ENCODE data around the gene AGBL4.

AGBL4 gene

DNA sequence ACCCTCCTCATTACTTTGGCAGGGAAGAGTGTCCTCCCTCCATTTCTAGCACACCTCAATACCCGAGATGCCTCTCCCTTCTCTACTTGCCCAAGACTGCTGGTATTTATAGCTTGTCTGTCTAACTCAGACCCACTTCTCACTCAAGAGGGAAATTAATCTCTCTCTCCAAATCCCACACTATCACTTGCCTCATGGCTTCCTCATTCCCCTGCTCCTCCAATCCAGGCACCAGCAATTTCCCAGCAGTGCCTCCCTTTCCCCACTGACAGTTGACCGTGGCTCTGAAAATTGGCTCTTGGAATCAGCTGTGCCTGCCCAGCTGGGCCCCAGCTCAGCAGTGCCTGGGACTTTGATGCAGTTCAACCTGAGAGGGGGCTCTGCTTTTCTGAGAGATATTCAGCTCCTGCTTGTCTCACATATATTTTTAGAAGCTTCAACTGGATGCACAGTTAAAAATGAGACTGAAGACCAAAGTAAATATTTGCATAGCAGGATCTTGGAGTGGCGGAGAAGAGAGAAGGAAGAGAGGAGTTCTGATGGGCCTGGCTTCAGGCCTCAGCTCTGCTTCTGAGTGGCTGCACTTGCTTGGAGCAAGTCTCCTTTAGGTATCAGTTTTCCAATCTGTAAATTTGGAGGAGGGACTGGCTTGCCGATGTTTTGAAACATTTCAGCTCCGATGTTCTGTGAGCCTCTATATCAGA lies 1470.7 kb downstream of the AGBL4 start:
- POLR2A ChIA-PET, result no interaction called here
- H3K4me3 ChIP-seq (ENCODE audit: low read depth, low read length), result no peak overlapping the region
- H3K9me3 ChIP-seq (ENCODE audit: control insufficient read depth, insufficient read depth, low read depth, low read length), result no peaks in the 10 kb centered on the region
- CTCF ChIA-PET, result interaction anchor here (0.5 to 1.3 kb wide), 2 partner anchors 141 to 265 kb away, joined by 3 to 4 read pairs; no protein-coding TSS in a partner anchor
- H3K27ac ChIP-seq (ENCODE audit: extremely low read depth, low read depth, low read length), result no peak overlapping the region
- H3K36me3 ChIP-seq (ENCODE audit: control insufficient read depth in 2 of 2, insufficient read depth in 1 of 2, low read length in 2 of 2), result no peaks in the 10 kb centered on the region
- TF ChIP-seq ZNF830 (tag by site-specific recombination; IDR thresholded peaks at IDR 0.05; ENCODE audit: low read depth), result no peak
- H3K4me1 ChIP-seq (ENCODE audit: control insufficient read depth, insufficient read depth, low read length), result no peaks in the 10 kb centered on the region

DNA sequence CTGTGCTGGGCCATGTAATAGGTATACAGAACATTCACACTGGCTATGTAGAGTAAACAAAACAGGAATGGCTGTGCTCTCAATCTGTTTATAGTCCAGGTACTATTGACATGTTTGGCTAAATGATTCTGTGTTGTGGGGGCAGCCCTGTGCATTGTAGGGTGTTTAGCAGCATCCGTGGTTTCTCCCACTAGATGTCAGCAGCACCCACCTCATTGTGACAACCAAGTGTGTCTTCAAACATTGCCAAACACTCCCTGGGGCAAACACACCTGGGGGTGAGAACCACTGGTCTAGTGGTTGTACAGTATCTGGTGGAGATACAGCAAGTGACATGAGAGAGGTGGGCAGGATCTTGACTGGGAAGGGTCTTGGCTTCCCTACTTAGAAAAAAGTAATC lies 1471.3 kb downstream of the AGBL4 start:
- POLR2A ChIA-PET, result no interaction called here
- Histone ChIP-seq H3K4me1 (ENCODE audit: control insufficient read depth, insufficient read depth, low read length) (no peaks in the 10 kb centered on the region), H3K4me3 (ENCODE audit: low read depth, low read length) (no peak overlapping the region), H3K27ac (ENCODE audit: extremely low read depth, low read depth, low read length) (no peak overlapping the region), H3K36me3 (ENCODE audit: control insufficient read depth in 2 of 2, insufficient read depth in 1 of 2, low read length in 2 of 2) (no peaks in the 10 kb centered on the region), H3K9me3 (ENCODE audit: control insufficient read depth, insufficient read depth, low read depth, low read length) (no peaks in the 10 kb centered on the region)
- CTCF ChIA-PET, result interaction anchor here (1.3 kb wide), 1 partner anchor 265 kb away, joined by 4 read pairs; no protein-coding TSS in a partner anchor
- TF ChIP-seq, protein P1, sequence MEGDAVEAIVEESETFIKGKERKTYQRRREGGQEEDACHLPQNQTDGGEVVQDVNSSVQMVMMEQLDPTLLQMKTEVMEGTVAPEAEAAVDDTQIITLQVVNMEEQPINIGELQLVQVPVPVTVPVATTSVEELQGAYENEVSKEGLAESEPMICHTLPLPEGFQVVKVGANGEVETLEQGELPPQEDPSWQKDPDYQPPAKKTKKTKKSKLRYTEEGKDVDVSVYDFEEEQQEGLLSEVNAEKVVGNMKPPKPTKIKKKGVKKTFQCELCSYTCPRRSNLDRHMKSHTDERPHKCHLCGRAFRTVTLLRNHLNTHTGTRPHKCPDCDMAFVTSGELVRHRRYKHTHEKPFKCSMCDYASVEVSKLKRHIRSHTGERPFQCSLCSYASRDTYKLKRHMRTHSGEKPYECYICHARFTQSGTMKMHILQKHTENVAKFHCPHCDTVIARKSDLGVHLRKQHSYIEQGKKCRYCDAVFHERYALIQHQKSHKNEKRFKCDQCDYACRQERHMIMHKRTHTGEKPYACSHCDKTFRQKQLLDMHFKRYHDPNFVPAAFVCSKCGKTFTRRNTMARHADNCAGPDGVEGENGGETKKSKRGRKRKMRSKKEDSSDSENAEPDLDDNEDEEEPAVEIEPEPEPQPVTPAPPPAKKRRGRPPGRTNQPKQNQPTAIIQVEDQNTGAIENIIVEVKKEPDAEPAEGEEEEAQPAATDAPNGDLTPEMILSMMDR (tag by site-specific recombination; IDR thresholded peaks at IDR 0.05), result peak; percentile 52; the same call in 1 of the 2 replicates
- TF ChIP-seq, protein P2, sequence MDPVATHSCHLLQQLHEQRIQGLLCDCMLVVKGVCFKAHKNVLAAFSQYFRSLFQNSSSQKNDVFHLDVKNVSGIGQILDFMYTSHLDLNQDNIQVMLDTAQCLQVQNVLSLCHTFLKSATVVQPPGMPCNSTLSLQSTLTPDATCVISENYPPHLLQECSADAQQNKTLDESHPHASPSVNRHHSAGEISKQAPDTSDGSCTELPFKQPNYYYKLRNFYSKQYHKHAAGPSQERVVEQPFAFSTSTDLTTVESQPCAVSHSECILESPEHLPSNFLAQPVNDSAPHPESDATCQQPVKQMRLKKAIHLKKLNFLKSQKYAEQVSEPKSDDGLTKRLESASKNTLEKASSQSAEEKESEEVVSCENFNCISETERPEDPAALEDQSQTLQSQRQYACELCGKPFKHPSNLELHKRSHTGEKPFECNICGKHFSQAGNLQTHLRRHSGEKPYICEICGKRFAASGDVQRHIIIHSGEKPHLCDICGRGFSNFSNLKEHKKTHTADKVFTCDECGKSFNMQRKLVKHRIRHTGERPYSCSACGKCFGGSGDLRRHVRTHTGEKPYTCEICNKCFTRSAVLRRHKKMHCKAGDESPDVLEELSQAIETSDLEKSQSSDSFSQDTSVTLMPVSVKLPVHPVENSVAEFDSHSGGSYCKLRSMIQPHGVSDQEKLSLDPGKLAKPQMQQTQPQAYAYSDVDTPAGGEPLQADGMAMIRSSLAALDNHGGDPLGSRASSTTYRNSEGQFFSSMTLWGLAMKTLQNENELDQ (tag by site-specific recombination; IDR thresholded peaks at IDR 0.05; ENCODE audit: low read depth), result no peak
- no peak for TF ChIP-seq ZSCAN16 (tag by site-specific recombination; IDR thresholded peaks at IDR 0.05)
- no peak for TF ChIP-seq PATZ1 (tag by site-specific recombination; IDR thresholded peaks at IDR 0.05)
- peak; percentile 40; the same call in 1 of the 2 replicates for TF ChIP-seq GLIS1 (tag by site-specific recombination; IDR thresholded peaks at IDR 0.05)
- TF ChIP-seq KLF16 (tag by site-specific recombination; IDR thresholded peaks at IDR 0.05), result no peak
- no peak for TF ChIP-seq REPIN1 (tag by site-specific recombination; IDR thresholded peaks at IDR 0.05; ENCODE audit: low read depth)
- TF ChIP-seq, protein P3, sequence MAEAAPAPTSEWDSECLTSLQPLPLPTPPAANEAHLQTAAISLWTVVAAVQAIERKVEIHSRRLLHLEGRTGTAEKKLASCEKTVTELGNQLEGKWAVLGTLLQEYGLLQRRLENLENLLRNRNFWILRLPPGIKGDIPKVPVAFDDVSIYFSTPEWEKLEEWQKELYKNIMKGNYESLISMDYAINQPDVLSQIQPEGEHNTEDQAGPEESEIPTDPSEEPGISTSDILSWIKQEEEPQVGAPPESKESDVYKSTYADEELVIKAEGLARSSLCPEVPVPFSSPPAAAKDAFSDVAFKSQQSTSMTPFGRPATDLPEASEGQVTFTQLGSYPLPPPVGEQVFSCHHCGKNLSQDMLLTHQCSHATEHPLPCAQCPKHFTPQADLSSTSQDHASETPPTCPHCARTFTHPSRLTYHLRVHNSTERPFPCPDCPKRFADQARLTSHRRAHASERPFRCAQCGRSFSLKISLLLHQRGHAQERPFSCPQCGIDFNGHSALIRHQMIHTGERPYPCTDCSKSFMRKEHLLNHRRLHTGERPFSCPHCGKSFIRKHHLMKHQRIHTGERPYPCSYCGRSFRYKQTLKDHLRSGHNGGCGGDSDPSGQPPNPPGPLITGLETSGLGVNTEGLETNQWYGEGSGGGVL (tag by site-specific recombination; IDR thresholded peaks at IDR 0.05), result no peak
- peak; percentile 60 for TF ChIP-seq ZNF654 (tag by site-specific recombination; IDR thresholded peaks at IDR 0.05; ENCODE audit: low read depth)

DNA sequence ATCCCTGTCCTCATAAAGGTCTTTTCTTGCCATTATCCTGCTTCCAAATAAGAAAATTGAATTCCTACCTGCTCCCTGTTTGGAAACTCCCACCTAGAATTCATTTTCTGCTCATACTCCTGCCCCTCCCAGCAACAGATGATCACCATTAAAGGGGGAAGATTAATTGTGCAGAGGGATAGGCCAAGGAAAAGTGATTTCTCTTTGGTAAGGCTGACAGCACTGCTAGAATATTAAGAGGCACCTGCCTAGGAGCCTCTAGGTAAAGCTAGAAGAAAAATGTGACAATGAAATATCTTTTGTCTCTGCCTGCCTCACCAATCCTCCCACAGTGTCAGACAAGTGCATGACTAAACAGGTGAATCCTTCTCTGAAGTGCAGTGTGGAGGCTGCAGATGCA lies 1474.8 kb downstream of the AGBL4 start:
- POLR2A ChIA-PET, result no interaction called here
- CTCF ChIA-PET, result interaction anchor here (2.5 kb wide), 1 partner anchor 18 kb away, joined by 8 read pairs; no protein-coding TSS in a partner anchor
- H3K4me3 ChIP-seq (ENCODE audit: low read depth, low read length), result no peak overlapping the region
- H3K36me3 ChIP-seq (ENCODE audit: control insufficient read depth in 2 of 2, insufficient read depth in 1 of 2, low read length in 2 of 2), result no peaks in the 10 kb centered on the region
- H3K27ac ChIP-seq (ENCODE audit: extremely low read depth, low read depth, low read length), result no peak overlapping the region
- H3K4me1 ChIP-seq (ENCODE audit: control insufficient read depth, insufficient read depth, low read length), result no peaks in the 10 kb centered on the region
- H3K9me3 ChIP-seq (ENCODE audit: control insufficient read depth, insufficient read depth, low read depth, low read length), result no peaks in the 10 kb centered on the region
- TF ChIP-seq FEZF1 (tag by site-specific recombination; IDR thresholded peaks at IDR 0.05), result no peak
- TF ChIP-seq ZNF394 (tag by site-specific recombination; IDR thresholded peaks at IDR 0.05; ENCODE audit: borderline replicate concordance), result no peak
- TF ChIP-seq ZNF292 (tag by site-specific recombination; IDR thresholded peaks at IDR 0.05; ENCODE audit: borderline replicate concordance, low read depth), result no peak
- no peak for TF ChIP-seq ZNF426 (tag by site-specific recombination; IDR thresholded peaks at IDR 0.05)
- TF ChIP-seq ZNF19 (tag by site-specific recombination; IDR thresholded peaks at IDR 0.05; ENCODE audit: low read depth), result no peak
- TF ChIP-seq HOXA7 (CRISPR knock-in tag; IDR thresholded peaks at IDR 0.05; ENCODE audit: borderline replicate concordance), result no peak
- TF ChIP-seq ZFP41 (tag by site-specific recombination; IDR thresholded peaks at IDR 0.05; ENCODE audit: borderline replicate concordance), result no peak
- TF ChIP-seq, protein P4, sequence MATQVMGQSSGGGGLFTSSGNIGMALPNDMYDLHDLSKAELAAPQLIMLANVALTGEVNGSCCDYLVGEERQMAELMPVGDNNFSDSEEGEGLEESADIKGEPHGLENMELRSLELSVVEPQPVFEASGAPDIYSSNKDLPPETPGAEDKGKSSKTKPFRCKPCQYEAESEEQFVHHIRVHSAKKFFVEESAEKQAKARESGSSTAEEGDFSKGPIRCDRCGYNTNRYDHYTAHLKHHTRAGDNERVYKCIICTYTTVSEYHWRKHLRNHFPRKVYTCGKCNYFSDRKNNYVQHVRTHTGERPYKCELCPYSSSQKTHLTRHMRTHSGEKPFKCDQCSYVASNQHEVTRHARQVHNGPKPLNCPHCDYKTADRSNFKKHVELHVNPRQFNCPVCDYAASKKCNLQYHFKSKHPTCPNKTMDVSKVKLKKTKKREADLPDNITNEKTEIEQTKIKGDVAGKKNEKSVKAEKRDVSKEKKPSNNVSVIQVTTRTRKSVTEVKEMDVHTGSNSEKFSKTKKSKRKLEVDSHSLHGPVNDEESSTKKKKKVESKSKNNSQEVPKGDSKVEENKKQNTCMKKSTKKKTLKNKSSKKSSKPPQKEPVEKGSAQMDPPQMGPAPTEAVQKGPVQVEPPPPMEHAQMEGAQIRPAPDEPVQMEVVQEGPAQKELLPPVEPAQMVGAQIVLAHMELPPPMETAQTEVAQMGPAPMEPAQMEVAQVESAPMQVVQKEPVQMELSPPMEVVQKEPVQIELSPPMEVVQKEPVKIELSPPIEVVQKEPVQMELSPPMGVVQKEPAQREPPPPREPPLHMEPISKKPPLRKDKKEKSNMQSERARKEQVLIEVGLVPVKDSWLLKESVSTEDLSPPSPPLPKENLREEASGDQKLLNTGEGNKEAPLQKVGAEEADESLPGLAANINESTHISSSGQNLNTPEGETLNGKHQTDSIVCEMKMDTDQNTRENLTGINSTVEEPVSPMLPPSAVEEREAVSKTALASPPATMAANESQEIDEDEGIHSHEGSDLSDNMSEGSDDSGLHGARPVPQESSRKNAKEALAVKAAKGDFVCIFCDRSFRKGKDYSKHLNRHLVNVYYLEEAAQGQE (tag by site-specific recombination; IDR thresholded peaks at IDR 0.05), result no peak

Measured in HEK293 (cell line).